PC-3 (cell line): Measurements from ENCODE around the gene TRPM8. TPM values are rescaled to one million over a fixed set of nuclear protein-coding genes. Genes with fewer than 3 reads are reported as not detected.

Source experiments
- ATAC-seq: fragments of 200-7000 bp; cut with Tn5 transposase; 2 replicates; pipeline ENCODE4 v1.9.1; 2020; ENCODE audit warnings: mild to moderate bottlenecking, moderate library complexity
- BruUV-seq: library from RNA; stranded (reverse); fragments of 400-500 nt; replicated peaks from 2 replicates; lab custom pipeline; 2021; lab: Mats Ljungman, UMichigan
- CTCF ChIA-PET: fragments of 300-600 bp; sonication (Branson Sonifier 250); formaldehyde crosslinking; loops from one replicate; lab custom pipeline; 2022; ENCODE audit warnings: antibody characterized with exemption; lab: Charles Lee
- POLR2A ChIA-PET: fragments of 300-600 bp; sonication (Branson Sonifier 250); formaldehyde crosslinking; loops from one replicate; lab custom pipeline; 2022; ENCODE audit warnings: antibody characterized with exemption; ENCODE audit not compliant: unreplicated experiment; lab: Charles Lee
- DNase-seq: peaks from one replicate; pipeline ENCODE4 v3.0.0-alpha.2; 2015
- H2AFZ ChIP-seq: fragments of 300-600 bp; sonication (generic); 2 replicates; pipeline ENCODE4 v1.6.0; 2016; ENCODE audit warnings: antibody characterized with exemption, low read length
- H3F3A ChIP-seq: fragments of 300-600 bp; sonication (generic); one replicate; pipeline ENCODE4 v1.6.0; 2017; ENCODE audit warnings: antibody characterized with exemption, low read length, control low read depth, mild to moderate bottlenecking; ENCODE audit not compliant: unreplicated experiment
- H3K27ac ChIP-seq: fragments of 300-600 bp; sonication (generic); 2 replicates; pipeline ENCODE4 v1.5.1; 2016; ENCODE audit warnings: mild to moderate bottlenecking, low read length
- H3K27me3 ChIP-seq: fragments of 300-600 bp; sonication (generic); 2 replicates; pipeline ENCODE4 v1.6.1; 2016; ENCODE audit warnings: low read length, mixed read lengths
- H3K36me3 ChIP-seq: fragments of 300-600 bp; sonication (generic); 2 replicates; pipeline ENCODE4 v1.6.1; 2016; ENCODE audit warnings: low read depth, mixed run types, low read length, mixed read lengths
- H3K4me1 ChIP-seq: fragments of 300-600 bp; sonication (generic); 2 replicates; pipeline ENCODE4 v1.5.1; 2016; ENCODE audit warnings: low read length; ENCODE audit not compliant: insufficient read depth
- H3K4me2 ChIP-seq: fragments of 300-600 bp; sonication (generic); 2 replicates; pipeline ENCODE4 v1.6.0; 2016; ENCODE audit warnings: low read length
- H3K4me3 ChIP-seq: fragments of 300-600 bp; sonication (generic); 2 replicates; pipeline ENCODE4 v1.5.1; 2016; ENCODE audit warnings: mild to moderate bottlenecking, low read length, mixed read lengths
- H3K79me2 ChIP-seq: fragments of 300-600 bp; sonication (generic); 2 replicates; pipeline ENCODE4 v1.6.1; 2017; ENCODE audit warnings: low read length, mixed read lengths
- H3K9ac ChIP-seq: fragments of 300-600 bp; sonication (generic); 2 replicates; pipeline ENCODE4 v1.6.0; 2016; ENCODE audit warnings: mild to moderate bottlenecking, low read length
- H3K9me2 ChIP-seq: fragments of 300-600 bp; sonication (generic); replicated peaks from 2 replicates; pipeline ENCODE4 v1.6.1; 2016; ENCODE audit warnings: mixed run types, low read length, mixed read lengths
- H3K9me3 ChIP-seq: fragments of 300-600 bp; sonication (generic); 2 replicates; pipeline ENCODE4 v1.6.1; 2016; ENCODE audit warnings: low read length, mixed read lengths
- H4K20me1 ChIP-seq: fragments of 300-600 bp; sonication (generic); 2 replicates; pipeline ENCODE4 v1.6.1; 2016; ENCODE audit warnings: low read length, mixed read lengths
- EZH2 ChIP-seq: fragments of 300-600 bp; sonication (generic); IDR thresholded peaks from one replicate; pipeline ENCODE4 v1.6.1; 2017; ENCODE audit warnings: antibody characterized with exemption, mild to moderate bottlenecking, low read length; ENCODE audit not compliant: unreplicated experiment
- EZH2phosphoT487 ChIP-seq: fragments of 300-600 bp; sonication (generic); IDR thresholded peaks from 2 replicates; pipeline ENCODE4 v1.6.1; 2018; ENCODE audit warnings: mild to moderate bottlenecking, antibody characterized with exemption, low read length, borderline replicate concordance
- intact Hi-C: fragments of 100-400 bp; cut with micrococcal nuclease; formaldehyde crosslinking; loops from 2 replicates; pipeline ENCODE4 v1.9.0; 2023
- total RNA-seq: library from RNA; depleted of rRNA; stranded (reverse); fragments of >200 nt; gene quantifications from 2 replicates; pipeline ENCODE4 v1.2.3, GENCODE V29; 2014
- TF ChIP-seq, protein P1 (sequence below): fragments of 300-600 bp; sonication (generic); conservative IDR thresholded peaks from 2 replicates; pipeline ENCODE4 v1.5.1; 2017; ENCODE audit warnings: antibody characterized with exemption, low read depth, mild to moderate bottlenecking, low read length

Gene TRPM8
- total RNA-seq, 1 experiment from 2014 or later = not detected

DNA sequence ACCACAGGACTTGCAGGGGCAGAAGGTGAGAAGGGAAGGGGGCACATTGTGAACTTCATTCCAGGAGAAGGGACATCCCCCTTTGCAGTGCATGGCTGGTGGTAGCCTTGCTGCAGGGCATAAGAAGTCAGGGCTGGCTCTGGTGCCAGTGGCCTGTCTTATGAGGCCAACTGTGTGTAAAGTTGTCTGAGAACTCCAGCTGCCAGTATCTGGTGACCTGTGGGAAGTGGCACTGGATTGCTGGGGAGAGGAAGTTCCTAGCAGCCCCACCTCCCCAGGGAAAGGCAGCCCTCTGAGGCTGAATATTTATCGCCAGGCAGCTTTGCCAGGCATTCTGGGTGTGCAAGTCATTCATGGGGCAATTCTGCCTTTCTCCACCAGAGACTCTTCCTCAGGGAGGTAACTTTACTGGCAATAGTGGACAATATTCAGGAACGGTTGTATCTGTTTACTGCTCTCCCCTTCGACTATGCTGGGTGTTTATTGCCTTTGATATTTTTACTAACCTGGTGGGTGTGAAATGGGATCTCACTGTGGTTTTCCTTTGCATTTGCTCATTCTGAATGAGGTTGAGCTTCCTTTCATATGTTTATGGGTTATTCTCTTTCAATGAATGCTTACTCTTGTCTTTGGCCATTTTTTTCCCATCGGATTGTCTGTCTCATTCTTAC lies 12.3 kb downstream of the TRPM8 start:
- ATAC-seq (peak; percentile 43), DNase-seq (peak; percentile 29)
- H3K9me2 ChIP-seq = no peaks in the 10 kb centered on the region
- no TSS peak for BruUV-seq
- H2AFZ ChIP-seq = peak overlapping the region; percentile 21; the same call in 1 of the 2 replicates
- H3F3A ChIP-seq = no peaks in the 10 kb centered on the region
- no peak overlapping the region for H3K4me2 ChIP-seq
- POLR2A ChIA-PET = interaction anchor here (0.6 kb wide), 1 partner anchor 1407 kb away, joined by 13 read pairs; no protein-coding TSS in a partner anchor
- H3K9ac ChIP-seq = no peak overlapping the region
- H3K9me3 ChIP-seq = no peaks in the 10 kb centered on the region
- no peaks in the 10 kb centered on the region for H3K36me3 ChIP-seq
- no peaks in the 10 kb centered on the region for H3K79me2 ChIP-seq
- no peak for TF ChIP-seq EZH2
- TF ChIP-seq, protein P1, sequence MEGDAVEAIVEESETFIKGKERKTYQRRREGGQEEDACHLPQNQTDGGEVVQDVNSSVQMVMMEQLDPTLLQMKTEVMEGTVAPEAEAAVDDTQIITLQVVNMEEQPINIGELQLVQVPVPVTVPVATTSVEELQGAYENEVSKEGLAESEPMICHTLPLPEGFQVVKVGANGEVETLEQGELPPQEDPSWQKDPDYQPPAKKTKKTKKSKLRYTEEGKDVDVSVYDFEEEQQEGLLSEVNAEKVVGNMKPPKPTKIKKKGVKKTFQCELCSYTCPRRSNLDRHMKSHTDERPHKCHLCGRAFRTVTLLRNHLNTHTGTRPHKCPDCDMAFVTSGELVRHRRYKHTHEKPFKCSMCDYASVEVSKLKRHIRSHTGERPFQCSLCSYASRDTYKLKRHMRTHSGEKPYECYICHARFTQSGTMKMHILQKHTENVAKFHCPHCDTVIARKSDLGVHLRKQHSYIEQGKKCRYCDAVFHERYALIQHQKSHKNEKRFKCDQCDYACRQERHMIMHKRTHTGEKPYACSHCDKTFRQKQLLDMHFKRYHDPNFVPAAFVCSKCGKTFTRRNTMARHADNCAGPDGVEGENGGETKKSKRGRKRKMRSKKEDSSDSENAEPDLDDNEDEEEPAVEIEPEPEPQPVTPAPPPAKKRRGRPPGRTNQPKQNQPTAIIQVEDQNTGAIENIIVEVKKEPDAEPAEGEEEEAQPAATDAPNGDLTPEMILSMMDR = no peak
- no peak for TF ChIP-seq EZH2phosphoT487
- H3K27me3 ChIP-seq = no peaks in the 10 kb centered on the region
- H3K4me3 ChIP-seq = no peak overlapping the region
- H4K20me1 ChIP-seq = no peaks in the 10 kb centered on the region
- intact Hi-C loops = loop anchor here (10.0 kb wide), 1 partner anchor 445 kb away; no protein-coding TSS in a partner anchor
- no peak overlapping the region for H3K27ac ChIP-seq
- H3K4me1 ChIP-seq = no peaks in the 10 kb centered on the region
- CTCF ChIA-PET = no interaction called here

DNA sequence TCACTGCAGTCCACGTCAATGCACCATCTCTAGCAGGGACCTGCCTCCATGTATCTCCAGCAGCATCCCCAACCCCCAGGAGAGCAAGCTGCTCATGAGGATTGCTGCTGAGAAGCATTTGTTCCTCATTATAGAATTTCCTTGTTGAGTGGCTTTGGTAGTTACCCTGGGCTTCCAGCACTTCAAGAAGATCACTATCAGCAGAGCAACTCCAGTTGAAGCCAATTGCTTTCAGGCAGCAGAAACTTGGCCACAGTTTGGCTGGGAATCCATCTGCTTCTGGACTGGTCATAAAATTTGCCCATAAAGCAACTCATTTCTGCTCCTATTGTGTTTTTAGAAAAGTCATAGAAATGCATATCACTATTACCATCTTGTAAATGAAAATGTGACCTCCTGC lies 17.4 kb downstream of the TRPM8 start:
- no peaks in the 10 kb centered on the region for H3K4me1 ChIP-seq
- no peak overlapping the region for H3K27ac ChIP-seq
- ATAC-seq = no peak
- H3K27me3 ChIP-seq = no peaks in the 10 kb centered on the region
- no peak for TF ChIP-seq EZH2phosphoT487
- TF ChIP-seq, protein P1 = no peak
- no peak for TF ChIP-seq EZH2
- CTCF ChIA-PET = no interaction called here
- intact Hi-C loops = no loop called here
- H3K36me3 ChIP-seq = no peaks in the 10 kb centered on the region
- H3K79me2 ChIP-seq = no peaks in the 10 kb centered on the region
- no peak overlapping the region for H3K4me3 ChIP-seq
- H3K4me2 ChIP-seq = no peak overlapping the region
- no peak overlapping the region for H2AFZ ChIP-seq
- no peaks in the 10 kb centered on the region for H4K20me1 ChIP-seq
- H3K9ac ChIP-seq = no peak overlapping the region
- DNase-seq = no peak
- H3F3A ChIP-seq = no peaks in the 10 kb centered on the region
- BruUV-seq = no TSS peak
- no peaks in the 10 kb centered on the region for H3K9me2 ChIP-seq
- no peaks in the 10 kb centered on the region for H3K9me3 ChIP-seq
- POLR2A ChIA-PET = no interaction called here

DNA sequence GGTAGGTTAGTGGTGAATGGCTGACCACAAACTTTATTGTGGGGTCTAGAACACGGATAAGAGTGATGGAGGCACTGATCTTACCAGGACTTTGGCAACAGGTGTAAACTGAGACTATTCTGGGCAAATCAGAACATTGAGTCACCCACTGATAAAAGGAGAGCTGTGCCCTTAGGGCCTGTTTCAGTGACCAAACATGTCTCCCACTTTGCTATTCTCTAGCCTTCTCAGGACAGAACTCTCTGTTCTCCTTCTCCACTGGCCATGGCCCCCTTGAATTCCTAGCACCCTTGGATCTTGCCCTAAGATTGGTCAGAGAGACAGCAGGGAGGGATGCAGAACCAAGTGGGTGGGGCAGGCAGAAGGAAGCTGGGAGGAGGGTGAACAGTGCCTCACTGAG lies 18.3 kb downstream of the TRPM8 start:
- ATAC-seq = no peak
- Histone ChIP-seq H3K4me3 (no peak overlapping the region), H3F3A (no peaks in the 10 kb centered on the region), H3K9me3 (no peaks in the 10 kb centered on the region), H3K4me2 (no peak overlapping the region), H4K20me1 (no peaks in the 10 kb centered on the region), H3K4me1 (no peaks in the 10 kb centered on the region), H2AFZ (no peak overlapping the region), H3K27ac (no peak overlapping the region), H3K79me2 (no peaks in the 10 kb centered on the region), H3K9me2 (no peaks in the 10 kb centered on the region), H3K9ac (no peak overlapping the region), H3K36me3 (no peaks in the 10 kb centered on the region), H3K27me3 (no peaks in the 10 kb centered on the region)
- TF ChIP-seq EZH2 (no peak), EZH2phosphoT487 (no peak)
- no TSS peak for BruUV-seq
- ChIA-PET POLR2A (no interaction called here), CTCF (no interaction called here)
- intact Hi-C loops = no loop called here
- no peak for DNase-seq
